Vagina (tissue), 2 donors: ENCODE results near the gene MTCH1. TPM values are rescaled to one million over a fixed set of nuclear protein-coding genes. Genes with fewer than 3 reads are reported as not detected.

Experiments used
- DNase-seq, 2 donors: peaks; one replicate each; pipeline ENCODE4 v3.0.0-alpha.2; 2017; ENCODE audit errors: extremely low spot score in 2 of 2
- H3K27ac ChIP-seq: fragments of 200-600 bp; sonication (generic); one replicate; pipeline ENCODE4 v1.5.1; 2019
- H3K27me3 ChIP-seq: fragments of 200-600 bp; sonication (generic); one replicate; pipeline ENCODE4 v1.5.1; 2019
- H3K36me3 ChIP-seq, 2 donors: fragments of 200-600 bp; sonication (generic); one replicate each; pipeline ENCODE4 v1.5.1; 2017 to 2019
- H3K4me1 ChIP-seq: fragments of 200-600 bp; sonication (generic); one replicate; pipeline ENCODE4 v1.5.1; 2019
- H3K4me3 ChIP-seq, 2 donors: fragments of 200-600 bp; sonication (generic); 1 replicate in 1 of 2; 2 replicates in 1 of 2; pipeline ENCODE4 v1.5.1; 2016 to 2019
- H3K9me3 ChIP-seq: fragments of 200-600 bp; sonication (generic); one replicate; pipeline ENCODE4 v1.5.1; 2019
- CTCF ChIP-seq, 3 experiments: fragments of 450-650 bp in 2 of 3; fragments of 200-600 bp in 1 of 3; sonication (generic) in 1 of 3; IDR thresholded peaks; one replicate each; pipeline ENCODE4 v1.5.1; 2017 to 2019; ENCODE audit warnings: antibody characterized with exemption in 3 of 3, mild to moderate bottlenecking in 2 of 3, moderate library complexity in 2 of 3
- POLR2A ChIP-seq, 2 donors: fragments of 450-650 bp; IDR thresholded peaks; one replicate each; pipeline ENCODE4 v1.6.1; 2017; ENCODE audit warnings: antibody characterized with exemption in 2 of 2, mild to moderate bottlenecking in 2 of 2, moderate library complexity in 2 of 2
- POLR2AphosphoS5 ChIP-seq, 2 donors: sonication (generic); formaldehyde crosslinking; IDR thresholded peaks; one replicate each; pipeline ENCODE4 v1.9.0; 2017; ENCODE audit warnings: antibody characterized with exemption in 2 of 2, mild to moderate bottlenecking in 2 of 2, low read depth in 1 of 2; ENCODE audit not compliant: insufficient read depth in 1 of 2
- intact Hi-C: fragments of 100-400 bp; cut with DNase I; formaldehyde crosslinking; loops from one replicate; pipeline ENCODE4 v1.15.1; 2023
- total RNA-seq: library from RNA; depleted of rRNA; stranded (reverse); fragments of >200 nt; gene quantifications from one replicate; pipeline ENCODE4 v1.2.3, GENCODE V29; 2016

MTCH1 gene
- total RNA-seq, 1 donor from 2014 or later = 233 TPM

- Histone ChIP-seq H3K27ac (peak overlapping the region; percentile 34), H3K4me1 (peaks cover 26% of the 10 kb centered on the region)
Observed at GRCh38 chr6:36957773-36958271, 28.2 kb downstream of the MTCH1 start.

DNA sequence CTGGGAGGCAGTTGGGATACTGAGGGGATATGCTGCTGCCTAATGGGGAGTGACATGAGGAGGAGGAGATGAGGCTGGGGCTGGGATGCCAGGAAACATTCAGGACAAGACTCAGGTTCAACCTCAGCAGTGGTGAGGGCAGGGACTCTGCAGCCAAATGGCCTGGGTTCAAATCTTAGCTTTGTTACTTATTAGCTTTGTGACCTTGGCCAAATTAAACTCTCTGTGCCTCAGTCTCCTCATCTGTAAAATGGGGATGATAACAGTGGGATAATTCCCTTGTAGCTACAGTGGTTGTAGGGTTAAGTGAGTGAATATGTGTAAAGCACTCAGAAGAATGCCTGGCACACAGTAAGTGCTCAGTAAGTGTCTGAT lies 29.6 kb downstream of the MTCH1 start:
- Histone ChIP-seq H3K27me3 (no peaks in the 10 kb centered on the region), H3K9me3 (no peaks in the 10 kb centered on the region), H3K27ac (peak overlapping the region; percentile 57), H3K4me3 (peak overlapping the region; percentile 8 to 33), H3K36me3 (no peaks in the 10 kb centered on the region), H3K4me1 (peaks cover 26% of the 10 kb centered on the region)
- intact Hi-C loops = no loop called here
- no peak for DNase-seq
- TF ChIP-seq POLR2AphosphoS5 (IDR thresholded peaks at IDR 0.05; ENCODE audit: insufficient read depth in 1 of 2, low read depth in 1 of 2) = no peak
- no peak for TF ChIP-seq POLR2A (IDR thresholded peaks at IDR 0.05)
- no peak for TF ChIP-seq CTCF (IDR thresholded peaks at IDR 0.05)

More at GRCh38 chr6:36957773-36958271, 28.2 kb downstream of the MTCH1 start:
- DNase-seq = peak in 1 of 2 donors; percentile 78
- no peak for TF ChIP-seq POLR2A (IDR thresholded peaks at IDR 0.05)
- TF ChIP-seq POLR2AphosphoS5 (IDR thresholded peaks at IDR 0.05; ENCODE audit: insufficient read depth in 1 of 2, low read depth in 1 of 2) = peak in 1 of 2 donors; percentile 15
- no peak for TF ChIP-seq CTCF (IDR thresholded peaks at IDR 0.05)
- Histone ChIP-seq H3K4me3 (no peak overlapping the region), H3K9me3 (no peaks in the 10 kb centered on the region), H3K36me3 (no peaks in the 10 kb centered on the region), H3K27me3 (no peaks in the 10 kb centered on the region)
- intact Hi-C loops = no loop called here

DNA sequence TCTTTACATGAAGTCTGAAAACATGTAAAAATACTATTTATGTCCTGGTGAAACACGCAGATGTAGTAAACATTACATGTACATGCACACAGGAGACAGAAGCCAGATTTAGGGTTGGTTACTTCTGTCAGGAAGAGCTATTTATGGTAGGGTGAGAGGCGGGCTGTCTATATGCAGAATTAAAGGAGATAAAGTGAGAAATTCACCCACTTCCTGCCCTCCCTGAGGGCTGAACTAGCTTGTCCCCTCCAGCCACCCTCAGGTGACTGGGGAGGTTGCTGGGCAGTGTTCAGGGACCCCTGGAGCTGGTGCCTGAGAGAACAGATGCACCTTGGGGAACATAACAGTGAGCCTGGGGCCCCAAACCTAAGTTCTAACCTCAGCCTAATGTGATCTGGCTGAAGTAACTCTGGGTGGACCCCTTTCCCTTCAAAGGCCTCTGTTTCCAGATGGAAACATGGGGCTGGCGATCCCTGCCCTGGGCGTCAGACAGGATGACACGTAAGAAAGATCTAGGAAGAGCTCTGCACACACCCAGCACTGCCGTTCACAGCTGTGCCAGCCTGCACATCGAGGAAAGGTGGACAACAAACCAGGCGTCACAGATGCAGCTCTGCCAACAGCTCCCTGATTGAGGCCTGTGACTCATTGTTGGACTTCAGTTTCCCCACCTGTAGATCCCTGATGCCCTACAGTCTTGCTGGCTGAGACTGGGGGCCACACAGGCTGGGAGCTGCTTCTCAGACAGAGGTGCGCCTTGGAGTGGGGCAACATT lies 30.1 kb downstream of the MTCH1 start:
- Histone ChIP-seq H3K4me1 (peaks cover 22% of the 10 kb centered on the region), H3K27me3 (no peaks in the 10 kb centered on the region), H3K9me3 (no peaks in the 10 kb centered on the region), H3K4me3 (peak overlapping the region; percentile 8 to 33), H3K27ac (peak overlapping the region; percentile 57), H3K36me3 (no peaks in the 10 kb centered on the region)
- DNase-seq = no peak
- intact Hi-C loops = no loop called here
- no peak for TF ChIP-seq POLR2AphosphoS5 (IDR thresholded peaks at IDR 0.05; ENCODE audit: insufficient read depth in 1 of 2, low read depth in 1 of 2)
- no peak for TF ChIP-seq CTCF (IDR thresholded peaks at IDR 0.05)
- no peak for TF ChIP-seq POLR2A (IDR thresholded peaks at IDR 0.05)

- no peaks in the 10 kb centered on the region for H3K9me3 ChIP-seq
- peak overlapping the region; percentile 57 for H3K27ac ChIP-seq
- H3K4me3 ChIP-seq = peak overlapping the region; percentile 8 to 33
- intact Hi-C loops = no loop called here
- H3K4me1 ChIP-seq = peaks cover 15% of the 10 kb centered on the region
- DNase-seq = no peak
- no peaks in the 10 kb centered on the region for H3K27me3 ChIP-seq
- no peaks in the 10 kb centered on the region for H3K36me3 ChIP-seq
- TF ChIP-seq POLR2A (IDR thresholded peaks at IDR 0.05) = no peak
- TF ChIP-seq POLR2AphosphoS5 (IDR thresholded peaks at IDR 0.05; ENCODE audit: insufficient read depth in 1 of 2, low read depth in 1 of 2) = no peak
- no peak for TF ChIP-seq CTCF (IDR thresholded peaks at IDR 0.05)
Observed at GRCh38 chr6:36955136-36955535, 30.9 kb downstream of the MTCH1 start.
